ENCODE measurements around the gene KLC1.

DNA sequence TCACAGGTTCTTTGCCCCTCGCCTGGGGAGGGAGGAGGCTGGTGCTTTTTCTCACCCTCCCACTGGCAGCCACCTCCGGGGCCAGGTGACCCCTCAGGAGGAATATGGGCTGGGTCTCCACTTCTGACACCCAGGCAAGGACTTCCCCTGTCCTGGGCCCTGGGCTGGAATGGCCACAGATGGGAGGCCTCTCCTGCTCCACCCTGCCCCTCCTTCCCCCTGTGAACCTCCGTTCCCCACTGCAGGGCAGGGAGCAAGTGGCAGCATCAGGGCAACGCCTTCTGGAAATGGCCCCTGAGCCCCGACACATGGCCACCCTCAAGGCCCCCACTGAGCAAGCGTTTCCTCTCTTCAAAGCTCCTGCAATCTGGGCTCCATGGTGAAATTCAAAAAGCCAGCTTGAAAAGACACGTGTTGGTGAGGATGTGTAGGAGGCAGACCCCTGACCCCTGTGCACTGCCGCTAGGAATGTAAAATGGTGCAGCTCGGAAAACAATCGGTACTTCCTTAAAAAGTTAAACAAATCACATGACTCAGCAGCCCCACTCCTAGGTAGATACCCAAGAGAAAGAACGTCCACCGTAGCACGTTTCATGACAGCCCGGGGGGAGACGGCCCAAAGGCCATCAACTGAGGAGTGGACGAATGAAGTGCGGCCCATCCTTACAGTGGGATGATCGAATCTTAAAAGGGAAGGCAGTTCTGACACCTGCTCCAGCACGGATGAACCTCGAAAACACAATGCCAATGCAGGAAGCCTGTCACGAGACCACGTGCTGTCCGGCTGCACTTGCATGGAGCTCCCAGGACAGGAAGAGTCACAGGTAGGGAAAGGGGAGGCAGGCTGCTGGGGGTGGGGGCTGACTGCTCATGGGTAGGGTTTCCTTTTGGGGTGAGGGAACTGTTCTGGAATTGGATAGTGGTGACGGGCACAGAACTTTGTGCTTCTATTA lies 74.7 kb downstream of the KLC1 start:
- TF ChIP-seq, protein P1, sequence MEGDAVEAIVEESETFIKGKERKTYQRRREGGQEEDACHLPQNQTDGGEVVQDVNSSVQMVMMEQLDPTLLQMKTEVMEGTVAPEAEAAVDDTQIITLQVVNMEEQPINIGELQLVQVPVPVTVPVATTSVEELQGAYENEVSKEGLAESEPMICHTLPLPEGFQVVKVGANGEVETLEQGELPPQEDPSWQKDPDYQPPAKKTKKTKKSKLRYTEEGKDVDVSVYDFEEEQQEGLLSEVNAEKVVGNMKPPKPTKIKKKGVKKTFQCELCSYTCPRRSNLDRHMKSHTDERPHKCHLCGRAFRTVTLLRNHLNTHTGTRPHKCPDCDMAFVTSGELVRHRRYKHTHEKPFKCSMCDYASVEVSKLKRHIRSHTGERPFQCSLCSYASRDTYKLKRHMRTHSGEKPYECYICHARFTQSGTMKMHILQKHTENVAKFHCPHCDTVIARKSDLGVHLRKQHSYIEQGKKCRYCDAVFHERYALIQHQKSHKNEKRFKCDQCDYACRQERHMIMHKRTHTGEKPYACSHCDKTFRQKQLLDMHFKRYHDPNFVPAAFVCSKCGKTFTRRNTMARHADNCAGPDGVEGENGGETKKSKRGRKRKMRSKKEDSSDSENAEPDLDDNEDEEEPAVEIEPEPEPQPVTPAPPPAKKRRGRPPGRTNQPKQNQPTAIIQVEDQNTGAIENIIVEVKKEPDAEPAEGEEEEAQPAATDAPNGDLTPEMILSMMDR (IDR thresholded peaks at IDR 0.05) = no peak
- TF ChIP-seq POLR2A (IDR thresholded peaks at IDR 0.05) = no peak
